Mesodermal cell (in vitro differentiated cells): ENCODE measurements around the gene FBLN7.

ENCODE experiments used
- H3K27ac ChIP-seq: 2 replicates; pipeline ENCODE4 v1.7.0; 2013; ENCODE audit warnings: mild to moderate bottlenecking, low read depth, low read length, moderate library complexity; ENCODE audit not compliant: severe bottlenecking
- H3K36me3 ChIP-seq: 2 replicates; pipeline ENCODE4 v1.7.1; 2013; ENCODE audit warnings: mild to moderate bottlenecking, low read length, moderate library complexity; ENCODE audit not compliant: control insufficient read depth, insufficient read depth
- H3K4me1 ChIP-seq: one replicate; pipeline ENCODE4 v1.7.1; 2013; ENCODE audit warnings: mild to moderate bottlenecking, low read length; ENCODE audit not compliant: insufficient read depth, control insufficient read depth, poor library complexity, severe bottlenecking
- H3K4me3 ChIP-seq: 2 replicates; pipeline ENCODE4 v1.7.0; 2013; ENCODE audit warnings: low read length, control low read depth, mild to moderate bottlenecking; ENCODE audit not compliant: insufficient read depth, poor library complexity, severe bottlenecking; ENCODE audit errors: extremely low read depth
- H3K9me3 ChIP-seq: 2 replicates; pipeline ENCODE4 v1.7.1; 2013; ENCODE audit warnings: mild to moderate bottlenecking, low read length, moderate library complexity; ENCODE audit not compliant: control insufficient read depth
- WGBS, 2 experiments: methylation state at CpG; one replicate each; pipeline ENCODE4 v1.1.5; 2013; ENCODE audit warnings: missing lambda C conversion rate in 2 of 2; ENCODE audit not compliant: insufficient coverage in 2 of 2; 5-methylcytosine and 5-hydroxymethylcytosine counted together

FBLN7 gene

GRCh38 chr2:112150851-112151250 is 12.7 kb downstream of the FBLN7 start:
- peak overlapping the region; percentile 88 for H3K27ac ChIP-seq
- WGBS, 2 experiments, result 94 to 97% methylated on average over 10 to 11 of the region's 11 CpGs

GRCh38 chr2:112151271-112151670 is 13.1 kb downstream of the FBLN7 start:
- Histone ChIP-seq H3K4me1 (peaks cover 18% of the 10 kb centered on the region), H3K27ac (no peak overlapping the region), H3K36me3 (no peaks in the 10 kb centered on the region), H3K4me3 (no peak overlapping the region), H3K9me3 (no peaks in the 10 kb centered on the region)
- WGBS, 2 experiments, result 97 to 100% methylated on average over 3 to 5 of the region's 5 CpGs

More at GRCh38 chr2:112150851-112151250, 12.7 kb downstream of the FBLN7 start:
- no peak overlapping the region for H3K4me3 ChIP-seq
- H3K4me1 ChIP-seq, result peaks cover 15% of the 10 kb centered on the region
- H3K9me3 ChIP-seq, result no peaks in the 10 kb centered on the region
- no peaks in the 10 kb centered on the region for H3K36me3 ChIP-seq

- Histone ChIP-seq H3K36me3 (no peaks in the 10 kb centered on the region), H3K4me1 (peaks cover 24% of the 10 kb centered on the region), H3K27ac (no peak overlapping the region), H3K9me3 (no peaks in the 10 kb centered on the region), H3K4me3 (no peak overlapping the region)
- 95 to 97% methylated on average over 15 to 18 of the region's 18 CpGs for WGBS, 2 experiments
Measured at GRCh38 chr2:112151701-112152440, 13.7 kb downstream of the FBLN7 start.

- H3K4me3 ChIP-seq, result no peak overlapping the region
- 90 to 93% methylated on average over 6 to 7 of the region's 10 CpGs for WGBS, 2 experiments
- H3K27ac ChIP-seq, result no peak overlapping the region
- H3K9me3 ChIP-seq, result no peaks in the 10 kb centered on the region
- peaks cover 24% of the 10 kb centered on the region for H3K4me1 ChIP-seq
- no peaks in the 10 kb centered on the region for H3K36me3 ChIP-seq
Measured at GRCh38 chr2:112152476-112153178, 14.4 kb downstream of the FBLN7 start.

GRCh38 chr2:112153179-112153490 is 14.9 kb downstream of the FBLN7 start:
- Histone ChIP-seq H3K36me3 (no peaks in the 10 kb centered on the region), H3K27ac (no peak overlapping the region), H3K4me1 (peaks cover 24% of the 10 kb centered on the region), H3K9me3 (no peaks in the 10 kb centered on the region), H3K4me3 (no peak overlapping the region)
- 95% methylated on average over 11 to 12 of the region's 12 CpGs for WGBS, 2 experiments

GRCh38 chr2:112153501-112153900 is 15.3 kb downstream of the FBLN7 start:
- H3K4me1 ChIP-seq, result peaks cover 24% of the 10 kb centered on the region
- H3K9me3 ChIP-seq, result no peaks in the 10 kb centered on the region
- H3K27ac ChIP-seq, result no peak overlapping the region
- no peak overlapping the region for H3K4me3 ChIP-seq
- H3K36me3 ChIP-seq, result no peaks in the 10 kb centered on the region
- WGBS, 2 experiments, result 82 to 97% methylated on average over 2 to 10 of the region's 10 CpGs

- Histone ChIP-seq H3K36me3 (no peaks in the 10 kb centered on the region), H3K4me1 (peaks cover 24% of the 10 kb centered on the region), H3K27ac (no peak overlapping the region), H3K4me3 (no peak overlapping the region), H3K9me3 (no peaks in the 10 kb centered on the region)
- 77 to 86% methylated on average over 11 to 13 of the region's 14 CpGs for WGBS, 2 experiments
Measured at GRCh38 chr2:112154246-112155117, 16.3 kb downstream of the FBLN7 start.

GRCh38 chr2:112155331-112156151 is 17.4 kb downstream of the FBLN7 start:
- H3K27ac ChIP-seq, result no peak overlapping the region
- H3K4me3 ChIP-seq, result no peak overlapping the region
- no peaks in the 10 kb centered on the region for H3K9me3 ChIP-seq
- H3K36me3 ChIP-seq, result no peaks in the 10 kb centered on the region
- WGBS, 2 experiments, result 90 to 93% methylated on average over 23 to 26 of the region's 27 CpGs
- peaks cover 14% of the 10 kb centered on the region for H3K4me1 ChIP-seq

GRCh38 chr2:112156152-112156986 is 18.2 kb downstream of the FBLN7 start:
- Histone ChIP-seq H3K27ac (peak overlapping the region; percentile 41), H3K4me1 (peaks cover 9% of the 10 kb centered on the region), H3K9me3 (no peaks in the 10 kb centered on the region), H3K36me3 (no peaks in the 10 kb centered on the region), H3K4me3 (no peak overlapping the region)
- 75 to 76% methylated on average over 10 to 12 of the region's 21 CpGs for WGBS, 2 experiments
